ENCODE data around the gene EZR. TPM values are rescaled to one million over a fixed set of nuclear protein-coding genes. Genes with fewer than 3 reads are reported as not detected.
A peak's percentile ranks its signal among the peaks of the same experiment; 100 is the strongest.

EZR gene
- total RNA-seq, 1 experiment from 2014 or later, result 375 TPM

DNA sequence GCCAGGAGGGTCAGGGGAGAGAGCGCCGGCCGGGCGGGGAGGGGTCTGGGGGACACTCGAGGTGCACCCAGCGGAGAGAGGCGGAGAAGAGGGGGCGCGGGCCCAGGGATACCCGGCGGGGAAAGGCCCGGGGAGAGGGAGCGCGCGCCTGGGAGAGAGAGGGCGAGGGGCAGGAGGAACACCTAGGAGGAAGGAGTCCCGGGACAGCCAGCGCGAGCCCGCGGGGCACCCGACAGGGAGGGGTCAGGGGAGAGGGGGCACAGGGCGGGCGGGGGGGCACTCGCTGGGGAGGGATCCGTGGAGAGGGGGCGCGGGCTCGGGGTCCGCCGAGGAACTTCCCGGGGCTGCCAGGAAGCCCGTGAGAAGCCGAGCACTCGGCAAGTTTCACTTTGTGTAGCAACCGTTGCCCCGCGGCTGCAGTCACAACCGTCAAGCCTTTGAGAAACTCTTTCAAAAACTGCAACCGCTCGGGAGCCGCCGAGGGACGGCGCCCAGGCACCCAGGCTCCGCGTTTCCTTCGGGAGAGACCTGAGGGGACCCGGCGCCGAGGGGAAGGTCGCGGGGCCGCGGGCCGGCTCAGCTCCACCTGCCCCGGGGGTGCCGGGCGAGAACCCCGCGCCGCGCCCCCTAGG, 471 bp downstream of the EZR start:
- no CpG with 5 or more reads among the region's 63 CpGs for WGBS (ENCODE audit: extremely low coverage, insufficient read length, low lambda C conversion rate)

More for the DNA sequence above, 471 bp downstream of the EZR start:
- Histone ChIP-seq H2BK20ac (ENCODE audit: low read depth, low read length, poor library complexity, severe bottlenecking) (no peak overlapping the region), H3K56ac (ENCODE audit: insufficient read length, low read depth, low read length) (no peak overlapping the region), H3K18ac (ENCODE audit: insufficient read length, low read depth, low read length) (peak overlapping the region; percentile 75), H2BK12ac (ENCODE audit: insufficient read length, low read depth, low read length) (no peak overlapping the region), H4K20me1 (ENCODE audit: control insufficient read depth, insufficient read depth, insufficient read length) (no peaks in the 10 kb centered on the region), H3K27ac (ENCODE audit: insufficient read length, low read depth, low read length) (no peak overlapping the region), H3T11ph (ENCODE audit: low read length) (no peak overlapping the region), H2BK5ac (ENCODE audit: insufficient read length, low read length) (no peak overlapping the region), H2BK15ac (ENCODE audit: low read depth, low read length) (no peak overlapping the region), H3K14ac (ENCODE audit: insufficient read depth, low read length) (peak overlapping the region; percentile 92), H4K5ac (ENCODE audit: insufficient read length, low read depth, low read length) (no peak overlapping the region), H3K9ac (ENCODE audit: extremely low read depth, insufficient read length, low read length) (peak overlapping the region; percentile 71), H2AK5ac (ENCODE audit: insufficient read length, low read length) (no peak overlapping the region), H3K23ac (ENCODE audit: insufficient read length, low read depth, low read length) (no peak overlapping the region), H3K79me2 (ENCODE audit: insufficient read depth, low read length) (peaks cover 39% of the 10 kb centered on the region), H2AFZ (ENCODE audit: low read length) (no peak overlapping the region), H3K79me1 (ENCODE audit: insufficient read depth, low read depth, low read length, poor library complexity, severe bottlenecking) (peaks cover 4% of the 10 kb centered on the region), H3K9me3 (ENCODE audit: control insufficient read depth, low read depth, low read length) (no peaks in the 10 kb centered on the region), H3K27me3 (ENCODE audit: insufficient read depth, low read length) (no peaks in the 10 kb centered on the region; the same call in 1 of the 2 replicates), H4K91ac (ENCODE audit: insufficient read length, low read depth, low read length) (no peak overlapping the region), H3K4me1 (ENCODE audit: insufficient read depth, low read length) (peaks cover 6% of the 10 kb centered on the region), H3K23me2 (ENCODE audit: insufficient read length, low read depth, low read length, poor library complexity, severe bottlenecking) (peaks cover 7% of the 10 kb centered on the region), H3K4me2 (ENCODE audit: insufficient read depth, insufficient read length, low read length) (peak overlapping the region; percentile 41), H2BK120ac (ENCODE audit: low read depth, low read length, poor library complexity, severe bottlenecking) (no peak overlapping the region), H4K8ac (replicated peaks; ENCODE audit: insufficient read length, low read depth, low read length) (no peak overlapping the region), H3K4ac (ENCODE audit: low read depth, low read length) (no peak overlapping the region)
- Mint-ChIP-seq H3K27ac (peak overlapping the region in 1 of 3 experiments; percentile 72; a peak in 2 of 7 replicates), H3K4me1 (peaks cover 42 to 44% of the 10 kb centered on the region in 2 experiments), H3K27me3 (ENCODE audit: low read depth) (peaks cover 9% of the 10 kb centered on the region), H3K36me3 (ENCODE audit: insufficient read depth in 1 of 3, low read depth in 3 of 3) (peaks cover 36 to 53% (median 43%) of the 10 kb centered on the region in 3 experiments), H3K4me3 (peak overlapping the region; percentile 79 to 99), H3K9me3 (peaks cover 9 to 14% of the 10 kb centered on the region in 2 experiments)
- no peak for TF ChIP-seq CTCF (conservative IDR thresholded peaks at IDR 0.05)
- DNase-seq, result peak; percentile 69
